ENCODE data around the gene SNRNP35. TPM values are rescaled to one million over a fixed set of nuclear protein-coding genes. Genes with fewer than 3 reads are reported as not detected.
"Not testable (repeated sequence)": the region's sequence is repeated elsewhere in the genome, so short reads cannot be mapped to it uniquely, and the experiment has no call there.

The SNRNP35 gene
- total and polyA plus RNA-seq, 3 donors from 2014 or later: 16.5 to 32.0 (median 31.7) TPM

DNA sequence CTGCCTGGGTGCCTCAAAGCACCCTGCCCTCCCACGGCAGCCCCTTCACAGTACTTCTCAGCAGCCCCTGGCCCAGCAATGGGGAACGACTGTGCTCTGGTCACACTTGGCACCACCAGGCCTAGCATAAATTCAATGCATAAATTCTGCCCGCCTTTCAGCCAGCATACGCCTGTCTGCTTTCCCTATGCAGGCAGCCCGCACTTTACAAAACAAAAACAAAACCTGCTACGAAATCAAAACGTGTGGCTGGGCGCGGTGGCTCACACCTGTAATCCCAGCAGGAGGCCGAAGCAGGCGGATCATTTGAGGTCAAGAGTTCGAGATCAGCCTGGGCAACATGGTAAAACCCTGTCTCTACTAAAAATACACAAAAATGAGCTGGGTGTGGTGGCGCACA, 33.5 kb downstream of the SNRNP35 start:
- 91 to 95% methylated on average over 13 of the region's 13 CpGs for WGBS, 2 donors
- Histone ChIP-seq H3K36me3 (ENCODE audit: low read depth, missing control alignments) (no peaks in the 10 kb centered on the region), H3K27ac (no peak overlapping the region), H3K9me3 (no peaks in the 10 kb centered on the region), H3K4me1 (no peaks in the 10 kb centered on the region), H3K4me3 (no peak overlapping the region), H3K27me3 (no peaks in the 10 kb centered on the region)
- intact Hi-C loops (cut with DNase I; ENCODE audit: low total_unique reads): no loop called here
- no peak for TF ChIP-seq POLR2A (IDR thresholded peaks at IDR 0.05)
- TF ChIP-seq, protein P1, sequence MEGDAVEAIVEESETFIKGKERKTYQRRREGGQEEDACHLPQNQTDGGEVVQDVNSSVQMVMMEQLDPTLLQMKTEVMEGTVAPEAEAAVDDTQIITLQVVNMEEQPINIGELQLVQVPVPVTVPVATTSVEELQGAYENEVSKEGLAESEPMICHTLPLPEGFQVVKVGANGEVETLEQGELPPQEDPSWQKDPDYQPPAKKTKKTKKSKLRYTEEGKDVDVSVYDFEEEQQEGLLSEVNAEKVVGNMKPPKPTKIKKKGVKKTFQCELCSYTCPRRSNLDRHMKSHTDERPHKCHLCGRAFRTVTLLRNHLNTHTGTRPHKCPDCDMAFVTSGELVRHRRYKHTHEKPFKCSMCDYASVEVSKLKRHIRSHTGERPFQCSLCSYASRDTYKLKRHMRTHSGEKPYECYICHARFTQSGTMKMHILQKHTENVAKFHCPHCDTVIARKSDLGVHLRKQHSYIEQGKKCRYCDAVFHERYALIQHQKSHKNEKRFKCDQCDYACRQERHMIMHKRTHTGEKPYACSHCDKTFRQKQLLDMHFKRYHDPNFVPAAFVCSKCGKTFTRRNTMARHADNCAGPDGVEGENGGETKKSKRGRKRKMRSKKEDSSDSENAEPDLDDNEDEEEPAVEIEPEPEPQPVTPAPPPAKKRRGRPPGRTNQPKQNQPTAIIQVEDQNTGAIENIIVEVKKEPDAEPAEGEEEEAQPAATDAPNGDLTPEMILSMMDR (IDR thresholded peaks at IDR 0.05): no peak
- DNase-seq: no peak

DNA sequence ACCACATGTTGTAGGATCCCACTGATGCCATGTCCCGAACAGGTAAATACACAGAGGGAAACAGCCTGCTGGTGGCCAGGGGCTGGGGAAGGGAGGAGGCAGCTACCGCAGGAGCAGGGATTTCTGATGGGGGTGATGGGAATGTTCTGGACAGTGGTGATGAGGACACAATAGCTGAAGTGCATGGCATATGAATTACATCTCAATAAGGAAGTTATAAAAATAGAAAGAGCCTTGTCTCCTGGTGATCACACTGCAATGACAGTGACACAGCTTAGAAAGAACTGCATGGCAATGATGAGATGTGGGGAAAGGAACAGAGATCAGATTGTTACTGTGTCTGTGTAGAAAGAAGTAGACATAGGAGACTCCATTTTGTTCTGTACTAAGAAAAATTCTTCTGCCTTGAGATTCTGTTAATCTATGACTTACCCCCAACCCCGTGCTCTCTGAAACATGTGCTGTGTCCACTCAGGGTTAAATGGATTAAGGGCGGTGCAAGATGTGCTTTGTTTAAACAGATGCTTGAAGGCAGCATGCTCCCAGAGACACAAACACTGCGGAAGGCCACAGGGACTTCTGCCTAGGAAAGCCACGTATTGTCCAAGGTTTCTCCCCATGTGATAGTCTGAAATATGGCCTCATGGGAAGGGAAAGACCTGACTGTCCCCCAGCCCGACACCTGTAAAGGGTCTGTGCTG, 34.5 kb downstream of the SNRNP35 start:
- H3K27me3 ChIP-seq; H3K27ac ChIP-seq; H3K36me3 ChIP-seq (ENCODE audit: low read depth, missing control alignments); DNase-seq; intact Hi-C loops (cut with DNase I; ENCODE audit: low total_unique reads); H3K9me3 ChIP-seq; H3K4me1 ChIP-seq; H3K4me3 ChIP-seq: not testable (repeated sequence)
- 66 to 75% methylated on average over 6 to 7 of the region's 7 CpGs for WGBS, 2 donors

DNA sequence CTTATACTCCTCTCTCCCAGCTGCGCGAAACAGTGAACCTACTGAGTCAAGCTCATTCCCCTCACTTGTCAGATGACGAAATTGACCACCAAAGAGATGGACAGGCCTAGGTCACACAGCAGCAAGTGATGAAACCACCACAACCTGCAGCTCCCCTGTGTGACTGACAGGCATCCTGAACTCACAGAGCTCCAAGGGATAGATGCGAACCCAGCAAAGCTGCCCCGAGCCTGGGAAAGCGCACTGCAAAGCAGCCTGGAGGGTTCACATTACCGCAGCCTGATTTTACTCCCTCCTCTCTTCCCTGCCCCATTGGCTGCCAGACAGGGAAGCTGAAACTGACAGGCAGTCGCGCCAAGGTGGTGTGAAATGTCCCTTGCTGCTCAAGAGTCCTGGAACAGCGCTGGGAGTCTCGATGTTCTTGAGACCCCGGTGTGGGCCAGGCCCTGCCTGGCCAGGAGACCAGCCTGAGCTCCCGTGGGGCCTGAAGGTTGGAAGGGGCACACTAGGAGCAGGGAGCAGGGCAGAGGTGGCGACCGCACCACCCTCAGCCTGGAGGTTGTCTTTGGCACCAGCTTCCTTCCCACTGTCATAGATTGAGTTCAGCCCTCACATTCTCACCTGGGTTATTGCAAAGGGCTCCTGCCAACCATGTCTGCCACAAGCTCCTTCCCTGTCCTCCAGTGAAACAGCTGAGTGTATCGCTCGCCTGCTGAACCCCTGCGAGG, 36.3 kb downstream of the SNRNP35 start:
- no peak for DNase-seq
- Histone ChIP-seq H3K4me3 (no peak overlapping the region), H3K27ac (no peak overlapping the region), H3K9me3 (no peaks in the 10 kb centered on the region), H3K4me1 (no peaks in the 10 kb centered on the region), H3K27me3 (no peaks in the 10 kb centered on the region), H3K36me3 (ENCODE audit: low read depth, missing control alignments) (no peaks in the 10 kb centered on the region)
- TF ChIP-seq, protein P1 (IDR thresholded peaks at IDR 0.05): no peak
- TF ChIP-seq POLR2A (IDR thresholded peaks at IDR 0.05): no peak
- intact Hi-C loops (cut with DNase I; ENCODE audit: low total_unique reads): no loop called here
- 90 to 92% methylated on average over 10 to 18 of the region's 18 CpGs for WGBS, 2 donors

DNA sequence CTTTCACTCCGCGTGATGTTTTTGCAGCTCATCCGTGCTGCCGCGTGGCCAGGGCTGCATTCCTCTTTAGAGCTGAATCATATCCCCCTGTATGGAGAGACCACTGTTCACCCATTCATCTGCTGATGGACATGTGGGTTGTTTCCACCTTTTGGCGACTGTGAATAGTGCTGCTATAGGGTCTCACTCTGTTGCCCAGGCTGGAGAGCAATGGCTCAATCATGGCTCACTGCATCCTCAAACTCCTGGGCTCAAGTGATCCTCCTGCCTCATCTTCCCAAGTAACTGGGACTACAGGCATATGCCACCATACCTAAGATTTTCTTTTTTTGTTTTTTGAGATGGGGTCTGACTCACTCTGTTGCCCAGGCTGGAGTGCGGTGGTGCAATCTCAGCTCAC, 39.1 kb downstream of the SNRNP35 start:
- no peak for DNase-seq
- intact Hi-C loops (cut with DNase I; ENCODE audit: low total_unique reads): no loop called here
- Histone ChIP-seq H3K36me3 (ENCODE audit: low read depth, missing control alignments) (no peaks in the 10 kb centered on the region), H3K4me3 (no peak overlapping the region), H3K27ac (no peak overlapping the region), H3K4me1 (no peaks in the 10 kb centered on the region), H3K9me3 (no peaks in the 10 kb centered on the region), H3K27me3 (no peaks in the 10 kb centered on the region)
- no peak for TF ChIP-seq POLR2A (IDR thresholded peaks at IDR 0.05)
- TF ChIP-seq, protein P1 (IDR thresholded peaks at IDR 0.05): no peak
- WGBS, 2 donors: 91 to 92% methylated on average over 7 of the region's 7 CpGs

DNA sequence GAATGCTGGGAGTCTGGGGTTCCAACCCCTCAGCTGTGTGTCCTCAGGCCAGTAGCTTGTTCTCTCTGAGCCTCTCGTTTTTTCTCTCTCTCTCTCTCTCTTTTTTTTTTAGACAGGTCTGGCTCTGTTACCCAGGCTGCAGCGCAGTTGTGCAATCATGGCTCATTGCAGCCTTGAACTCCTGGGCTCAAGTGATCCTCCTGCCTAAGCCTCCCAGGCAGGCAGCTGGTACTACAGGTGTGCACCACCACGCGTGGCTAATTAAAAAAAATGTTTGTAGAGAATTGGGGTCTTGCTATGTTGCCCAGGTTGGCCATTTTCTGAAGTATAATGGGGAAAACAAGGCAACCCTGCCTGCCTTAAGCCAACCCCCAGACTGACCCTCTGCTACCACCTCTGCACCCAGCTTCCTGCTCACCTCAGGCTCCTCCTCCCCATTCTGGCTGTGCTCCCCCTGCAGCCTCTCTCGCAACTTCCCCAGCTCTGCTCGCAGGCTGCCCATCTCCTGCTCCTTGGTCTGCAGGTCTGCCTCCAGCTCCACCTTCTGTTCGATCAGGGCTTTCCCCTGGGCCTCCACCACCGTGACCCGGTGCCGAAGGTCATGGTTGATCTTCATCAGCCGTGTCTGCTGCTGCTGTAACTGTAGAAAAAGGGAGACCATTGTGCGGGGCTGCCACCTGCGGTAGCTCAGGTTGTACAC, 40.3 kb downstream of the SNRNP35 start:
- no peak for TF ChIP-seq POLR2A (IDR thresholded peaks at IDR 0.05)
- TF ChIP-seq, protein P1 (IDR thresholded peaks at IDR 0.05): no peak
- no peaks in the 10 kb centered on the region for H3K36me3 ChIP-seq (ENCODE audit: low read depth, missing control alignments)
- no peak overlapping the region for H3K4me3 ChIP-seq

More for the DNA sequence above, 40.3 kb downstream of the SNRNP35 start:
- no peak for DNase-seq
- Histone ChIP-seq H3K27ac (no peak overlapping the region), H3K27me3 (no peaks in the 10 kb centered on the region), H3K4me1 (no peaks in the 10 kb centered on the region), H3K9me3 (no peaks in the 10 kb centered on the region)
- intact Hi-C loops (cut with DNase I; ENCODE audit: low total_unique reads): no loop called here
- WGBS, 2 donors: 90% methylated on average over 11 to 13 of the region's 13 CpGs

All from testis (tissue), 3 donors.